Activated CD4-positive, alpha-beta T cell treated with anti-CD3 and anti-CD28 coated beads for 24 hours (primary cell): ENCODE data around the gene SCN2A.

ENCODE experiments used
- DNase-seq, 2 donors: peaks; one replicate each; pipeline ENCODE4 v3.0.0-alpha.2; 2020; ENCODE audit warnings: low read depth in 2 of 2

The SCN2A gene

DNA sequence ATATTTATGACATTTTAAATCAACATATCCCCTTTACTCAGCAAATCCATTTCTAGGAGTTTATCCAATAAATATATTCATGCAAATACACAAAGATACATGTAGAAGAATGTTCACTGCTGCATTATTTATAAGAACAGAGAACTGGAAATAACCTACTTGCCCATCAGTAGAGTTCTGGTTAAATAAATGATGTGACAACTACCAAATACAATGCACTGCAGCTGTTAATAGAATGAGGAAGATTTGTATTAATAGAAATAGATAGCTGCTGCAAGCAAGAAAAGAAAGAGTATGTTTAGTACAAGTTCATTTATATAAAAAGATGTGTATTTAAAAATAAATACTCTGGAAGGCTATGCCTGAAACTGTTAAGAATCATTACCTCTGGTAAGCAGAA lies 181.0 kb downstream of the SCN2A start:
- DNase-seq: no peak

DNA sequence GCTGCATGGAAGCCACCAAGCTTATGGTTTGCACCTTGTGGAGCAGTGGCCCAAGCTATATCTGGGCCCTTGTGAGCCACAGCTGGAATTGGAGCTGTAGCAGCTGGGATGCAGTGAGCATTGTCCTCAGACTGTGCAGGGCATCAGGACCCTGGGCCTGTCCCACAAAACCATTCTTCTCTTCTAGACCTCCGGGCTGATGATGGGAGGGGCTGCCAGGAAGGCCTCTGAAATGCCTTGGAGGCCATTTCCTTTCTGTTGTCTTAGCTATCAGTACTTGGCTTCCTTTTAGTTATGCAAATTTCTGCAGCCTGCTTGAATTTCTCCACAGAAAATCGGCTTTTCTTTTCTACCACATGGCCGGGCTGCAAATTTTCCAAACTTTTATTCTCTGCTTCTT lies 183.9 kb downstream of the SCN2A start:
- DNase-seq: no peak

DNA sequence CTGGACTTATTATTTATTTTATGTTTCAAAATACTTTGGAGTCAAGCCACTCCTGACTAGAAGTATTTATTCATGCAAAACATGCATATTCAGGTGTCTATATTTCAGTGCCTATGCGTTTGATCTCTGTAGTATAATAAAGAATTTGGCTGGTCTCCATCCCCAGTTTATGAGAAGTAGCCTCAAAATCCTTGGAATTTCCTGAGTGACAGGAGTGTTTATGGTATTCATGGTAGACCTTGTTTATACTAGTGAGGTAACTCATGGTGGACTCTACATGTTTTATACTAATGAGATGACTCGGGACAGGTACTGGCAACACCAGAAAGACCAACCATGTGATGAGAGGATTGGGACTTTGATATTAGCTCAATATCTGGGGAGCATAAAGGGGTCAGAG lies 186.3 kb downstream of the SCN2A start:
- DNase-seq: no peak

DNA sequence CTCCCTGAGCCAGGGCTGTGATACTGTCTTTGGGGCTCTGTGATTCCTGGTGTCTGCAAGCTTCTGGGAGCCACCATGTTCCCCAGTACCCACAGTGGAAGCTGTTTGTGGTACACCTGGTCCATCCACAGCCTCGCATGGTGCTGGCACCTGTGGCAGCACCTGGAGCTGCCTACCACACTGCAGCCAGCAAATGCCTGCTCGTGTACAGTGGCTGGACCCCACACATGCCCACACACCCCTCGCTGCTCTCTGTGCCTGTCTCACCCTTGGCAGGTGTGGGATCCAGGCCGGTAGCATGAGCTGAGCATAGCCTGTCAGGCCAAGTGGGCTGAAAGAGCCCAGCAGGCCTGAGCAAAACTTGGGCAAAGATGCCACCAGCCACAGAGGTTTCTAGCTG lies 188.5 kb downstream of the SCN2A start:
- no peak for DNase-seq

DNA sequence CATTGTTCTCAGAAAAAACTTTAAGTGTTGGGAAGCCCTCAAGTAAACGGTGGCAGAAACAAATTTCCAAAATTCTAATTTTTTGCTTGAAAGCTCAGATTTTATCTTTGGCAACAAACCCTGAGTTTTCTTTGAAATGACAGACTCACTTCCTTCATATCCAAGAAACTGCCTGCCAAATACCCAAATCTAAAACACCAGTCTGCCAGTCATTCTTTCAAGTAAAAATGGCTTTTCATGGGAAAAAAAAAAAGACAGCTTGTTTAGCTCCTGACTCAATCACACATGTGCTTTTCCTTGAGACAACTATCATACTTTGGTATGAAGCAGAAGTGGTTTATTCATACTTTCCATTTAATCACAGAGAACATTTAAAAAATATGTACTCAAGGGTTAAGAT lies 189.7 kb downstream of the SCN2A start:
- DNase-seq: no peak

DNA sequence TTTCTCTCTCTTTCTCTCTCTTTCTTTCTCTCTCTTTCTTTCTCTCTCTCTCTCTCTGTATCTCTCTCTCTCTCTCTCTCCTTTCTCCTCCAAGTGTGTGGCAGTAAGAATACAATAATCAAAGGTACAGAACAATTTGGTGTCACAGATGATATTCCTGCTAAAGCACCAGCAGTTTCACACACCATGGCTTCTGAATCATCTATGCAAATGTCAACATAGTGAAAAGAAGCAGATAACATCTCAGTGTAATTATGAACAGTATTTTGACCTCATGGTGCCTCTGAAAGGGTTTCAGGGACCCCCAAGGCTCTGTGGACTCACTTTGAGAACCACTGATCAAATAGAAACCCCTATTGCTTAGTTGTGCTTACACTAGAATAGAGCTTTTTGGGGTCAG lies 191.8 kb downstream of the SCN2A start:
- no peak for DNase-seq

DNA sequence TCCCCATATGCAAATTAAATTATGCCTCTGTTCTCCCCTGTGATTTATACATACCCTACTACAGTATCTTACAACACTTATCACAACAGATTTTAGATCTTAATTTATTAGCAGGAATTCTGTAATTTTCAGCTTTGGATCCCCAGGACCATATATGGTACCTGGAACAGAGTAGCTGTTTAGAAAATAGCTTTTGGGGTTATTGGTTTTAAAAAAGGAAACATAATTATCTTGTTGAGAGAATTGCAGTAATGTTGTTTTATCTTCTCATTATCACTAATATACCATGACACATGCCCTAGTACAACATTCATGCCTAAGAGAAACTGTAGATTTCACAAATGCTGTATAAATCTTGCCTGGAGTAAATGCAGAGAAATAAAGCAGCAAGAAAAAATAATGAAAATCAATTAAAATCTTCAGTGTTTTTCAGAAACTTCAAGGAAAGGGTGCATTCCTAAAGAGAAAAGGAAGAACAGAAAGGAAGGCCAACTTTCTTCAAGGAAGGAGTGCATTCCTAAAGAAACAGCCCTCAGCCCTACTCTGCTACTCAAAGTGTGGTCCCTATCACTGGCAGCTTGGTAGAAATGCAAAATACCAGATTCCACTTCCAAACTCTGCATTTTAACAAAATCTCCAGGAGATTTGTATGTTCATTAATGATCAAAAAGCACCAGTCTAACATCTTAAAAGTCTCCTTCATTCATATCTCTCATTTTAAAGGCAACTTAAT lies 193.2 kb downstream of the SCN2A start:
- DNase-seq: no peak

DNA sequence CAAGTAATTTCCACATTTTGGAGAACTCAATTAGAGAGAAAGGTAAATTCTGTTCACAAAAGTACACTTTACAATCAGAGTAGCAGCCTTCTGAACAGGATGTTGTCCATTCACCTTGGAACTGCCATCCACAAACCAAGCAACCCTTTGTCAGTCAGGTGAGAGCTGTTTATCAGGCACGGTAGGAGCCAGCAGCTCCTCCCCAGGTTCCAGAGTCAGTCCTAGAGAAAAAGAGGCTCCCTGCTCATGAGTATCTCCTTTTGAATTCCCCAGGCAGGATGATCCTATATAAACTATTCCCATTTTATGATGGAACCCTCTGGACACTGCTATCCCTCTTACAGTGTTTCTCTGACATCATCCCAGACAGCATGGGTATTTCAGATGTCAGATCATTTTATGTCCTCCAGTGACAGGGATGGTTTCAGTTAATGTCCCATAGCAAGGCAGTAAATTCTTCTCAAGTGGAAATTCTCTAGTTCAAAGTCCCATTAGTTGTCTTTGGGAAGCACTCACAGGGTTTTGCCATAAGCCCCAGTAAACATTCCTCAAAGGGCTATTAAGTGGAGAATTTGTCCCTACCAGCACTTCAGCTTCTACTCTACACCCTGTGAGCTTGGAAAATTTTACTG lies 195.8 kb downstream of the SCN2A start:
- no peak for DNase-seq

DNA sequence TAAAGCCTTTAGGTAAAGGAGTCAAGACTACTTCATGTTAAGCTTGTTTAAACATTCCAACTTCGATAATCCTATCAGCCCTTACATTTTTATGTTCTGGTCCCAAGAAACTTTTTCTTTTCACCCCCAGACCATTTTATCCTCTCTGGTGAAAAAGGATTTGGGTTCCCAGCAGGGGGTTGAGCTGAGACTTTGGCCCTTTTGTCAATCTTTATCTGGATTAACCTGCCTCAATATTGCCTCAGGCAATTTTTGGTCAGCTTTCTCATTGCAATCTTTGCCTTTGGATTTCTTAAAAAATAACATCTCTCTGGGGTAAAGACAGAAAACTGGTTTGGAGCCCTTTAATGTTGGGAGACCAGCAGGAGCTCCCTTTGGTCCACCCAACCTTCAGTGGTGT lies 196.4 kb downstream of the SCN2A start:
- DNase-seq: no peak

DNA sequence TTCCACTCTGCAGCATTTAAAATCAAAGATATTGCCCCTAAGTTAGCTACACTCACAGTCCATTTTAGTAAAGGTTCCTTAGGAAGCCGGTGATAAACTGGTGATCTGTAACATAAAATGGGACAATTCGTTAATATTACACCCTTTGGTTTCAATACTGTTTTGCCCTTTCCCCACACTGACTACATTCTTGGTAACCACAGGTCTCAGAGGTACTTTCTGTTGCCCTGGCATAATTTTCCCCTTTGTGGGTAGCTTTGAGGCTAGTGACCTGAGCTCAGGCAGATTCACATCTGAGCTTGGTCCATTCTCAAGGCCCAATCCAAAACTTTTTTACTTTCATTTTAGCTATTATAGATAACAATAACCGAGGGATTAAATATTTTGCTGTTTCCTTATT lies 197.3 kb downstream of the SCN2A start:
- no peak for DNase-seq

DNA sequence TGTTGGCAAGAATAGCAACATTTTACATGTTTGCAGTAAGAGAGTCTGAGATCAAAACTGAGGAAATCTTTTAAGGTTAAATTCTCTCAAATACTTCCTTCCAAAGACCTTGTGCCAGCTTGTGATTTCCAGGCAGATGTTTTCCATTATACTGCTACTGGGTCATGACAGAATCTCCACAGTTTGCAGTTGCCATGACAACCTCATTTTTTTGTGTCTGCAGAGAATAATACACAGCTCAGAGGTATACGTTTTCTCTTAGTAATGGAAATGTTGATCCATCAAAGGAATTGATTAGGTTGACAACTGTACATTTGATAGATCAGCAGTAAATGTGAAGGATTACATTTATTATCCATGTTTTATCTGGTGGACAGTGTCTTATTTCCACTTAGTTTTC lies 201.2 kb downstream of the SCN2A start:
- DNase-seq: no peak
